Parathyroid adenoma (tissue), 2 donors: ENCODE results near the gene KPTN.

Experiments used
- H2AFZ ChIP-seq: fragments of 300-600 bp; sonication (generic); one replicate; pipeline ENCODE4 v1.7.0; 2017; ENCODE audit warnings: antibody characterized with exemption, mild to moderate bottlenecking
- H3K27ac ChIP-seq: fragments of 300-600 bp; sonication (generic); one replicate; pipeline ENCODE4 v1.7.0; 2017
- H3K27me3 ChIP-seq: fragments of 300-600 bp; sonication (generic); one replicate; pipeline ENCODE4 v1.7.0; 2017; ENCODE audit warnings: low read length; ENCODE audit not compliant: control insufficient read depth, insufficient read depth
- H3K36me3 ChIP-seq: fragments of 300-600 bp; sonication (generic); one replicate; pipeline ENCODE4 v1.7.0; 2017; ENCODE audit warnings: low read length; ENCODE audit not compliant: control insufficient read depth, insufficient read depth
- H3K4me1 ChIP-seq: fragments of 300-600 bp; sonication (generic); one replicate; pipeline ENCODE4 v1.7.0; 2017; ENCODE audit warnings: control low read depth
- H3K4me2 ChIP-seq: fragments of 300-600 bp; sonication (generic); one replicate; pipeline ENCODE4 v1.7.0; 2017; ENCODE audit warnings: low read length
- H3K4me3 ChIP-seq: fragments of 300-600 bp; sonication (generic); one replicate; pipeline ENCODE4 v1.7.0; 2017; ENCODE audit warnings: low read depth, low read length
- H3K79me2 ChIP-seq: fragments of 300-600 bp; sonication (generic); one replicate; pipeline ENCODE4 v1.7.0; 2017; ENCODE audit warnings: control low read depth
- H3K9ac ChIP-seq: fragments of 300-600 bp; sonication (generic); one replicate; pipeline ENCODE4 v1.7.0; 2017; ENCODE audit warnings: mild to moderate bottlenecking
- H3K9me3 ChIP-seq: fragments of 300-600 bp; sonication (generic); one replicate; pipeline ENCODE4 v1.7.0; 2017; ENCODE audit warnings: low read length; ENCODE audit not compliant: control insufficient read depth
- TF ChIP-seq, protein P1 (sequence below): fragments of 300-600 bp; sonication (generic); IDR thresholded peaks from one replicate; pipeline ENCODE4 v1.7.0; 2017; ENCODE audit warnings: antibody characterized with exemption, mild to moderate bottlenecking
- donor health status: primary hyperparathyroidism.

Gene KPTN

DNA sequence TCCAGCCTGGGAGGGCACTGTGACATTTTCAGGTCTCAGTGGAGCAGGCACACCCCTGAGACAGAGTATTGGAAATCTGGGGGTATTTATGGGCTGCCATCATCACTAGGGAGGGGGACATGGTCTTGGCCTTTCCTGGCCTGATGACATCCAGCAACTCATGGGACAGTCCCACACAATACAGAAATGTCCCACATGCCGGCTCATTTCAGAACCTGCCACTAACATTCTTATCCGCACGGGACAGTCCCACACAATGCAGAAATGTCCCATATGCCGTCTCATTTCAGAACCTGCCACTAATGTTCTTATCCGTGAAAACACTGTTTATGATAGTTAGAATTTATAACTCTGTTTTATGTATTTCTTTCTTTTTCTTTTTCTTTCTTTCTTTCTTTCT is 22.1 kb downstream of the KPTN start:
- Histone ChIP-seq H3K9me3 (no peaks in the 10 kb centered on the region), H3K79me2 (no peaks in the 10 kb centered on the region), H2AFZ (no peak overlapping the region), H3K27me3 (peaks cover 4% of the 10 kb centered on the region), H3K4me1 (no peaks in the 10 kb centered on the region), H3K36me3 (no peaks in the 10 kb centered on the region), H3K27ac (no peak overlapping the region), H3K4me3 (no peak overlapping the region), H3K9ac (no peak overlapping the region), H3K4me2 (no peak overlapping the region)
- TF ChIP-seq, protein P1, sequence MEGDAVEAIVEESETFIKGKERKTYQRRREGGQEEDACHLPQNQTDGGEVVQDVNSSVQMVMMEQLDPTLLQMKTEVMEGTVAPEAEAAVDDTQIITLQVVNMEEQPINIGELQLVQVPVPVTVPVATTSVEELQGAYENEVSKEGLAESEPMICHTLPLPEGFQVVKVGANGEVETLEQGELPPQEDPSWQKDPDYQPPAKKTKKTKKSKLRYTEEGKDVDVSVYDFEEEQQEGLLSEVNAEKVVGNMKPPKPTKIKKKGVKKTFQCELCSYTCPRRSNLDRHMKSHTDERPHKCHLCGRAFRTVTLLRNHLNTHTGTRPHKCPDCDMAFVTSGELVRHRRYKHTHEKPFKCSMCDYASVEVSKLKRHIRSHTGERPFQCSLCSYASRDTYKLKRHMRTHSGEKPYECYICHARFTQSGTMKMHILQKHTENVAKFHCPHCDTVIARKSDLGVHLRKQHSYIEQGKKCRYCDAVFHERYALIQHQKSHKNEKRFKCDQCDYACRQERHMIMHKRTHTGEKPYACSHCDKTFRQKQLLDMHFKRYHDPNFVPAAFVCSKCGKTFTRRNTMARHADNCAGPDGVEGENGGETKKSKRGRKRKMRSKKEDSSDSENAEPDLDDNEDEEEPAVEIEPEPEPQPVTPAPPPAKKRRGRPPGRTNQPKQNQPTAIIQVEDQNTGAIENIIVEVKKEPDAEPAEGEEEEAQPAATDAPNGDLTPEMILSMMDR, result no peak

GRCh38 chr19:47459477-47459876 is 24.5 kb downstream of the KPTN start:
- Histone ChIP-seq H3K4me1 (no peaks in the 10 kb centered on the region), H2AFZ (no peak overlapping the region), H3K4me3 (no peak overlapping the region), H3K27ac (no peak overlapping the region), H3K4me2 (no peak overlapping the region), H3K79me2 (no peaks in the 10 kb centered on the region), H3K9me3 (no peaks in the 10 kb centered on the region), H3K27me3 (peaks cover 4% of the 10 kb centered on the region), H3K9ac (no peak overlapping the region), H3K36me3 (no peaks in the 10 kb centered on the region)
- TF ChIP-seq, protein P1, result no peak

DNA sequence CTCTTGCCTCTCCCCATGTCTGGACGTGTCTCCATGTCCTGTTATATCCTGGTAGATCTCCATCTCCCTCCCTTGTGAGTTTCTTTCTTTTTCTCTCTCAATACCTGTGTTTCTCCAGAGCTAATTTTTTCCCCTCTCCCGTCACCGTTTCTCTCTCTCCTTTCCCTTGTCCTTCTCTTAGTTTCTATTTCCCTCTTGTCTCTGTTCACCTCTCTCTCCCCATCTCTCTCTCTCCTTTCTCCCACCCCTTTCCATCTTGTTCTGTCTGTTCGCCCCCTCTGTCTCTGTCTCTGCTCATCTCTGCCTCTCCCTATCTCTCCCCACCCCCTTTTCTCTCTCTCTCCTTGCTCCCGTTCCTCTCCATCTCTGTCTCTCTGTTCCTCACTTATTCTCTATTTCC is 25.3 kb downstream of the KPTN start:
- Histone ChIP-seq H3K27me3 (peaks cover 4% of the 10 kb centered on the region), H2AFZ (no peak overlapping the region), H3K4me2 (no peak overlapping the region), H3K9ac (no peak overlapping the region), H3K79me2 (no peaks in the 10 kb centered on the region), H3K9me3 (no peaks in the 10 kb centered on the region), H3K4me3 (no peak overlapping the region), H3K36me3 (no peaks in the 10 kb centered on the region), H3K4me1 (no peaks in the 10 kb centered on the region), H3K27ac (no peak overlapping the region)
- TF ChIP-seq, protein P1, result no peak

- Histone ChIP-seq H3K9me3 (no peaks in the 10 kb centered on the region), H3K27me3 (peaks cover 4% of the 10 kb centered on the region), H3K4me2 (peak overlapping the region; percentile 57), H3K4me3 (peak overlapping the region; percentile 31), H3K9ac (no peak overlapping the region), H3K79me2 (no peaks in the 10 kb centered on the region), H3K4me1 (no peaks in the 10 kb centered on the region), H2AFZ (peak overlapping the region; percentile 53), H3K27ac (no peak overlapping the region), H3K36me3 (no peaks in the 10 kb centered on the region)
- TF ChIP-seq, protein P1, result no peak
Observed at GRCh38 chr19:47456721-47457474, 27.1 kb downstream of the KPTN start.

DNA sequence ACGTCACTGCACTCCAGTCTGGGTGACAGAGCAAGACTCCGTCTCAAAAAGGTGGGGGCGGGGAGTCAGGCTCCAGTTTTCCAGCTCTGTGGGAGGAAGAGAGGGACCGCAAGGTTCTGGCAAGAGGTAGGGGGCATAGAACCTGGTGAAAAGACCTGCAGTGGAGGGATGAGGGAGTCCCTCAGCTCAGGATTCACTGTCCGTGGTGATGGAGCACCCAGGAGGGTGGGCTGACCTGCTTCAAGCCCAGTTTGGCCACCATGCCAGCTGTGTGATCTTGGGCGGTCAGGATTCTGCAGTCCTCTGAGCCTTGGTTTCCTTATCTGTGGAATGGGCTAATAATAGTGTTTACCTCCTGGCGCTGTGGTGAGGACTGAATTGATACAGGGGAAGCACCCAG is 33.5 kb downstream of the KPTN start:
- Histone ChIP-seq H3K4me2 (no peak overlapping the region), H3K27me3 (no peaks in the 10 kb centered on the region)
- TF ChIP-seq, protein P1, result no peak

More for the DNA sequence above, 33.5 kb downstream of the KPTN start:
- H2AFZ ChIP-seq, result no peak overlapping the region
- H3K4me1 ChIP-seq, result peaks cover 7% of the 10 kb centered on the region
- H3K27ac ChIP-seq, result no peak overlapping the region
- no peak overlapping the region for H3K9ac ChIP-seq
- H3K9me3 ChIP-seq, result no peaks in the 10 kb centered on the region
- H3K36me3 ChIP-seq, result no peaks in the 10 kb centered on the region
- H3K79me2 ChIP-seq, result no peaks in the 10 kb centered on the region
- H3K4me3 ChIP-seq, result no peak overlapping the region
